Large intestine (tissue), 3 donors: ENCODE results near the gene VAPA. TPM values are rescaled to one million over a fixed set of nuclear protein-coding genes. Genes with fewer than 3 reads are reported as not detected.
"Not testable (repeated sequence)": the region's sequence is repeated elsewhere in the genome, so short reads cannot be mapped to it uniquely, and the experiment has no call there.

ENCODE experiments used
- DNase-seq, 2 donors: peaks; one replicate each; pipeline versions ENCODE4 v3.0.0 to v3.0.0-alpha.2; 2013
- H3K27ac ChIP-seq: one replicate; pipeline ENCODE4 v1.5.1; 2013; ENCODE audit warnings: low read length
- H3K27me3 ChIP-seq: 2 replicates; pipeline ENCODE4 v1.6.1; 2013; ENCODE audit warnings: low read length; ENCODE audit not compliant: control insufficient read depth, insufficient read depth
- H3K36me3 ChIP-seq: 2 replicates; pipeline ENCODE4 v1.6.1; 2013; ENCODE audit warnings: low read length; ENCODE audit not compliant: control insufficient read depth, insufficient read depth
- H3K4me1 ChIP-seq: one replicate; pipeline ENCODE4 v1.6.1; 2013; ENCODE audit warnings: low read length; ENCODE audit not compliant: control insufficient read depth, insufficient read depth
- H3K4me3 ChIP-seq: one replicate; pipeline ENCODE4 v1.5.1; 2013; ENCODE audit warnings: low read length
- H3K9me3 ChIP-seq: one replicate; pipeline ENCODE4 v1.6.1; 2013; ENCODE audit warnings: mild to moderate bottlenecking, low read depth, low read length, moderate library complexity; ENCODE audit not compliant: control insufficient read depth
- WGBS: methylation state at CpG from one replicate; pipeline ENCODE4 v1.1.5; 2013; ENCODE audit warnings: low lambda C conversion rate; ENCODE audit not compliant: insufficient coverage; 5-methylcytosine and 5-hydroxymethylcytosine counted together
- polyA plus RNA-seq: library from polyadenylated mRNA; unstranded; fragments of 120-200 nt; gene quantifications from one replicate; pipeline ENCODE4 v1.2.1, GENCODE V29; 2013

Gene VAPA
- polyA plus RNA-seq, 1 donor = 268 TPM

- not testable (repeated sequence) for H3K9me3 ChIP-seq, H3K27me3 ChIP-seq, H3K27ac ChIP-seq, DNase-seq, H3K4me3 ChIP-seq, H3K4me1 ChIP-seq, H3K36me3 ChIP-seq
- WGBS = no CpG with 5 or more reads among the region's 1 CpG
These were observed 1.5 kb upstream of the VAPA start for GRCh38 chr18:9912285-9912684.

GRCh38 chr18:9913151-9913525 lies 678 bp upstream of the VAPA start:
- Histone ChIP-seq H3K4me1 (peaks cover 10% of the 10 kb centered on the region), H3K9me3 (no peaks in the 10 kb centered on the region), H3K36me3 (no peaks in the 10 kb centered on the region), H3K27me3 (no peaks in the 10 kb centered on the region), H3K4me3 (peak overlapping the region; percentile 71), H3K27ac (peak overlapping the region; percentile 87)
- DNase-seq = no peak
- 0% methylated on average over 1 of the region's 12 CpGs for WGBS

GRCh38 chr18:9914334-9914583 lies 443 bp downstream of the VAPA start:
- Histone ChIP-seq H3K9me3 (no peaks in the 10 kb centered on the region), H3K27me3 (no peaks in the 10 kb centered on the region), H3K36me3 (no peaks in the 10 kb centered on the region), H3K4me1 (peaks cover 19% of the 10 kb centered on the region), H3K4me3 (peak overlapping the region; percentile 71), H3K27ac (peak overlapping the region; percentile 80)
- no CpG with 5 or more reads among the region's 35 CpGs for WGBS
- DNase-seq = no peak

- peak overlapping the region; percentile 70 for H3K4me3 ChIP-seq
- no peaks in the 10 kb centered on the region for H3K36me3 ChIP-seq
- H3K27me3 ChIP-seq = no peaks in the 10 kb centered on the region
- peak overlapping the region; percentile 95 for H3K27ac ChIP-seq
- no CpG with 5 or more reads among the region's 77 CpGs for WGBS
- peak; percentile 74 to 78 for DNase-seq
- peaks cover 21% of the 10 kb centered on the region for H3K4me1 ChIP-seq
- H3K9me3 ChIP-seq = no peaks in the 10 kb centered on the region
These were observed 921 bp downstream of the VAPA start for GRCh38 chr18:9914584-9915290.

- Histone ChIP-seq H3K4me1 (peaks cover 26% of the 10 kb centered on the region), H3K27ac (peak overlapping the region; percentile 95), H3K36me3 (no peaks in the 10 kb centered on the region), H3K9me3 (no peaks in the 10 kb centered on the region), H3K27me3 (no peaks in the 10 kb centered on the region), H3K4me3 (peak overlapping the region; percentile 70)
- DNase-seq = no peak
- no CpG with 5 or more reads among the region's 5 CpGs for WGBS
These were observed 1.7 kb downstream of the VAPA start for GRCh38 chr18:9915291-9916076.

- Histone ChIP-seq H3K27ac (peak overlapping the region; percentile 95), H3K4me3 (peak overlapping the region; percentile 70), H3K4me1 (peaks cover 26% of the 10 kb centered on the region), H3K9me3 (no peaks in the 10 kb centered on the region), H3K27me3 (no peaks in the 10 kb centered on the region), H3K36me3 (no peaks in the 10 kb centered on the region)
- no CpG with 5 or more reads among the region's 2 CpGs for WGBS
- peak in 1 of 2 donors; percentile 40 for DNase-seq
These were observed 2.3 kb downstream of the VAPA start for GRCh38 chr18:9916077-9916639.

GRCh38 chr18:9916808-9917207 lies 3.0 kb downstream of the VAPA start:
- no peak for DNase-seq
- H3K27ac ChIP-seq = peak overlapping the region; percentile 95
- H3K9me3 ChIP-seq = no peaks in the 10 kb centered on the region
- peaks cover 26% of the 10 kb centered on the region for H3K4me1 ChIP-seq
- H3K4me3 ChIP-seq = peak overlapping the region; percentile 70
- no peaks in the 10 kb centered on the region for H3K27me3 ChIP-seq
- peaks cover under 1% of the 10 kb centered on the region for H3K36me3 ChIP-seq
- 100% methylated on average over 1 of the region's 3 CpGs for WGBS

- H3K36me3 ChIP-seq = peaks cover 3% of the 10 kb centered on the region
- peak overlapping the region; percentile 43 for H3K27ac ChIP-seq
- H3K4me1 ChIP-seq = peaks cover 26% of the 10 kb centered on the region
- H3K4me3 ChIP-seq = no peak overlapping the region
- peak; percentile 7 to 38 for DNase-seq
- WGBS = 19% methylated on average over 2 of the region's 2 CpGs
- no peaks in the 10 kb centered on the region for H3K9me3 ChIP-seq
- H3K27me3 ChIP-seq = no peaks in the 10 kb centered on the region
These were observed 4.3 kb downstream of the VAPA start for GRCh38 chr18:9918016-9918680.

GRCh38 chr18:9919564-9920232 lies 5.9 kb downstream of the VAPA start:
- Histone ChIP-seq H3K27me3 (no peaks in the 10 kb centered on the region), H3K4me1 (peaks cover 26% of the 10 kb centered on the region), H3K27ac (no peak overlapping the region), H3K36me3 (peaks cover 3% of the 10 kb centered on the region), H3K4me3 (no peak overlapping the region), H3K9me3 (no peaks in the 10 kb centered on the region)
- DNase-seq = no peak
- WGBS = 70% methylated on average over 5 of the region's 8 CpGs
